ENCODE measurements around the gene ZNF556.

DNA sequence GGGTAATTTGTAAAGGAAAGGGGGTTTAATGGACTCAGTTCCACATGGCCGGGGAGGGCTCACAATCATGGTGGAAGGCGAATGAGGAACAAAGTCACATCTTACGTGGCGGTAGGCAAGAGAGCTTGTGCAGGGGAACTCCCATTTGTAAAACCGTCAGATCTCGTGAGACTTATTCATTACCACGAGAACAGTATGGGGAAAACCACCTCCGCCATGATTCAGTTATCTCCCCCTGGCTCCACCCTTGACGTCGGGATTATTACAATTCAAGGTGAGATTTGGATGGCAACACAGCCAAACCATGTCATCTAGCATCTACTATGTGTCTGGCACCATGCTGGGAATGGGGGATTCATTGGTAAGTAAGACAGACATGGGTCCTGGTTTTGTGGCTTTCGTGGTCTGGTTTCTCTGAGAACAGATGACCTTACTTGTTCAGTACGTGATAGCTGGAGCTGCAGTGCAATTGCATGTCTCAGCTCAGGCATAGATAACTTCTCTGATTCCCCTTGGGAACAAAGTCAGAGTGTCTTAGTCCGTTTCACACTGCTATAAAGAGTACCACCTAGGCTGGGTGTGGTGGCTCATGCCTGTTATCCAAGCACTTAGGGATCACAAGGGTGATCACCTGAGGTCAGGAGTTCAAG is 39.2 kb upstream of the ZNF556 start:
- TF ChIP-seq POLR2A (IDR thresholded peaks at IDR 0.05), result no peak
- TF ChIP-seq, protein P1, sequence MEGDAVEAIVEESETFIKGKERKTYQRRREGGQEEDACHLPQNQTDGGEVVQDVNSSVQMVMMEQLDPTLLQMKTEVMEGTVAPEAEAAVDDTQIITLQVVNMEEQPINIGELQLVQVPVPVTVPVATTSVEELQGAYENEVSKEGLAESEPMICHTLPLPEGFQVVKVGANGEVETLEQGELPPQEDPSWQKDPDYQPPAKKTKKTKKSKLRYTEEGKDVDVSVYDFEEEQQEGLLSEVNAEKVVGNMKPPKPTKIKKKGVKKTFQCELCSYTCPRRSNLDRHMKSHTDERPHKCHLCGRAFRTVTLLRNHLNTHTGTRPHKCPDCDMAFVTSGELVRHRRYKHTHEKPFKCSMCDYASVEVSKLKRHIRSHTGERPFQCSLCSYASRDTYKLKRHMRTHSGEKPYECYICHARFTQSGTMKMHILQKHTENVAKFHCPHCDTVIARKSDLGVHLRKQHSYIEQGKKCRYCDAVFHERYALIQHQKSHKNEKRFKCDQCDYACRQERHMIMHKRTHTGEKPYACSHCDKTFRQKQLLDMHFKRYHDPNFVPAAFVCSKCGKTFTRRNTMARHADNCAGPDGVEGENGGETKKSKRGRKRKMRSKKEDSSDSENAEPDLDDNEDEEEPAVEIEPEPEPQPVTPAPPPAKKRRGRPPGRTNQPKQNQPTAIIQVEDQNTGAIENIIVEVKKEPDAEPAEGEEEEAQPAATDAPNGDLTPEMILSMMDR (IDR thresholded peaks at IDR 0.05), result no peak
